Brain pericyte (primary cell): ENCODE measurements around the gene RPH3AL.
"Not testable (repeated sequence)": the region's sequence is repeated elsewhere in the genome, so short reads cannot be mapped to it uniquely, and the experiment has no call there.

Experiments used
- DNase-seq: peaks from one replicate; pipeline ENCODE4 v3.0.0-alpha.2; 2012; ENCODE audit warnings: low read depth, low spot score

Gene RPH3AL

GRCh38 chr17:238071-238963 lies 114.3 kb downstream of the RPH3AL start:
- DNase-seq = no peak

- no peak for DNase-seq
Measured at GRCh38 chr17:237406-237955, 115.1 kb downstream of the RPH3AL start.

GRCh38 chr17:236641-237405 lies 115.8 kb downstream of the RPH3AL start:
- DNase-seq = no peak

- DNase-seq = no peak
Measured at GRCh38 chr17:235831-236640, 116.6 kb downstream of the RPH3AL start.

- DNase-seq = not testable (repeated sequence)
Measured at GRCh38 chr17:234994-235830, 117.4 kb downstream of the RPH3AL start.

GRCh38 chr17:234163-234993 lies 118.2 kb downstream of the RPH3AL start:
- not testable (repeated sequence) for DNase-seq

GRCh38 chr17:233473-233941 lies 119.1 kb downstream of the RPH3AL start:
- no peak for DNase-seq

- no peak for DNase-seq
Measured at GRCh38 chr17:231966-232807, 120.4 kb downstream of the RPH3AL start.

- DNase-seq = no peak
Measured at GRCh38 chr17:231191-231965, 121.2 kb downstream of the RPH3AL start.

GRCh38 chr17:230395-230770 lies 122.2 kb downstream of the RPH3AL start:
- no peak for DNase-seq

- DNase-seq = no peak
Measured at GRCh38 chr17:229709-230394, 122.8 kb downstream of the RPH3AL start.

GRCh38 chr17:228951-229708 lies 123.5 kb downstream of the RPH3AL start:
- no peak for DNase-seq

- no peak for DNase-seq
Measured at GRCh38 chr17:227946-228615, 124.5 kb downstream of the RPH3AL start.

GRCh38 chr17:227078-227945 lies 125.3 kb downstream of the RPH3AL start:
- DNase-seq = no peak
